GM21717 (cell line): ENCODE measurements around the gene PGGT1B.
A peak's percentile ranks its signal among the peaks of the same experiment; 100 is the strongest.

Experiments used
- ATAC-seq: cut with Tn5 transposase; IDR thresholded peaks from one replicate; pipeline ENCODE4 v1.9.1; 2021; ENCODE audit warnings: mild to moderate bottlenecking, moderate library complexity; ENCODE audit not compliant: unreplicated experiment

PGGT1B gene

DNA sequence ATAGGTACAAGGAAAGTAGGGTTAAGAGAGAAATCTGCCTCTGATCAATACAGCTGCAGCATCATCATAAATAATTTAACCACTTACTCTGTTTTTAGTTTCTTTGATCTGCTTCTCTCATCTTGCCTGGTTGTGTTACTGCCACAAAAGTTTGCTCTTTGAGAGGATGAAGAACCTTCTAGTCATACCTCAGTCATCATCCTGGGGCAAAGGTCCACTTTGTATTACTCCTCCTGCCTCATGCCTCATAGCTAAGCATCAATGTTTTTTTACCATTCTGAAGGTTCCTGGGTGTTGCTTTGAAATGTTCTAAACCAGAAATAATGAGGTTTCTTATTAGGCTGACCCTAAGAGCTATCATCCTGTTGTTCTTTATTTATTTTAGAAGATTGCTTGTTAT, 75.9 kb downstream of the PGGT1B start:
- ATAC-seq: no peak

DNA sequence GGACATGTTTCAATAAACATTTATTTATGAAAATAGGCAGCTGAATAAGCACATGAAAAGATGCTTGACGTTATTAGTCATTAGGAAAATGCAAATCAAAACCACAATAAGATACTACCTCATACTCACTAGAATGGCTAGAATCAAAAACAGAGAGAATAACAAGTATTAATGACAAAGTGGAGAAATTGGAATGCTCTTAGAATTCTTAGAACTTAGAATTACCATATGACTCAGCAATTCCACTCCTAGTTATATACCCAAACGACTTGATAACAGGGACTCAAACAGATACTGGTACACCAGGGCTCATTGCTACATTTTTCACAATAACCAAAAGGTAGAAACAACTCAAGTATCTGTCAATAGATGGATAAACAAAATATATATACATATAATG, 77.9 kb downstream of the PGGT1B start:
- ATAC-seq: no peak

DNA sequence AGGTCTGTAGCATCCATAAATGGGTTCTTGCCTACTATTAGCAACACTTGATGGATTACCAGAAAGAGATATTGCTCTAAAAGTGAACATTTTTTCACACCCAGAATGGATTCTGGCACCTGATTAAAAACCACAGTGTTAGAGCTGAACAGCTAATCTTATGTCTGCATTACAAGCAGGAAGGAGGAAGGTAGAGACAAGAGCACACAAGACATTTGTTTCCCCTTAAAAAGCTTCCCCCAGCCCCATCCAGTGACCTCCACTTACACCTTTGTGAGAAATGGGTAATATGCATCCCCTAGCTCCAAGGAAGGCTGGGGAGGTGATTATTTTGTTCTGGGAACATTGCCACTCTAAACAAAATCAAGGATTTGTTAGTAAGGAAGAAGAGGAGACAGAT, 80.9 kb downstream of the PGGT1B start:
- no peak for ATAC-seq

DNA sequence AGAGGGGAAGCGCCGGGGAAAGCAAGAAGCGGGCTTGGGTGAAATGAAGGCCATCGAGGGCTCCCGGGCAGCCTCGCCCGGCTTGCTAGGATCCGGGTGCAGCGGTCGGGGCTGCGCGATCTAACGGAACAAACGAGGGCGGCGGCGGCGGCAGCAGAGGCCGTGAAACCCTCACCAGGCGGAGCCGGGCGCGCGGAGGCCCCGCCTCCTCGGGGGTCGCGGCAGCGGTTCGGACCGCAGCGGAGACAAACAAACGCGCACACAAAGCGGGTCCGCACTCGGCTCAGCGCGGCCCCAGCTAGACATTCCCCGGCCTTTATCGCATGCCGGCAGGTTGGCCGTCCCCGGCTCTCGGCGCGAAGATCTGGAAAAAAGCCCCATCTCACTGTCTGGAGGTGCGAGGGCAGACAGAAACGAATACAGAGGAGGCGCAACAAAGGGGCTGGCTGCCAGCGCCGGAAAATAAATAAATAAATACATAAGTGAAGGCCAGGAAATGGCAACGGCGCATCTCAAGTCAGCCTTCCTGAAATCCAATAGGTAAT, 82.4 kb downstream of the PGGT1B start:
- no peak for ATAC-seq

DNA sequence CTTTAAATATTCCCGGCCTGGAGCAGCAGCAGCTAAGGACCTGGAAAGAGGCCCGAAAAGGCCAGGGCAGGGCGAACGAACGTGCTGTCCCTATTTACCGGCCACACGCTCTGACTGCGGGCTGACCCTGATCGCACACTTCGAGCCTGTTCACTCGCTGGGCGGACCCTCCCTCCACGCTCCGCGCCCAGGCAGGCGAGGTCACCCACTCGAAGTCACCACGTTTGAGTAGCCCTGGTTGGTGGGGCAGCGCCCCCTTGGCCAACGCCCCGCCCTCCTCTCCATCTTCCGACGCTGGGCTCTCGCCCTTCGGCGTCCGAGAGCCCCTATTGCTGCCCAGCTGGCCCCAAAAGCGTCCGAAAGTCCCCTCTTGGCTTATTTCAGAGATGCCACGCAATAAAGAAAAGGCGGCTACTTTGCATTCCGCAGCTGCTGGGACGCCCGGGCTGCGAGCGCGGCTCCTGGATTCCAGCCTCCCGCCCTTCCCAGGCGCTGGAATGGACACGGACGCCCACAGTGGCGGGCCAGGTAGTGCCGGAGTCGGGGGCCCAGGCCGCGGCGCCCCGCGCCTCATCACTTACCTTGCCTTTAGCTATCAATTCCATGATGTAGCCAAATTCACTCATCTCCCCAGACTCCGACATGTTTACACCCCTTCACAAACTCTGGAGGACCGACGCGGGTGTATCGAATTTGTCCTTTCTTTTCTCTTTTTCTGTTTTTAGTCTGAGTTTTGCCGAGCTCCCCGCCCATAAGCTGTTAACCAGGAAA, 83.1 kb downstream of the PGGT1B start:
- ATAC-seq: no peak

DNA sequence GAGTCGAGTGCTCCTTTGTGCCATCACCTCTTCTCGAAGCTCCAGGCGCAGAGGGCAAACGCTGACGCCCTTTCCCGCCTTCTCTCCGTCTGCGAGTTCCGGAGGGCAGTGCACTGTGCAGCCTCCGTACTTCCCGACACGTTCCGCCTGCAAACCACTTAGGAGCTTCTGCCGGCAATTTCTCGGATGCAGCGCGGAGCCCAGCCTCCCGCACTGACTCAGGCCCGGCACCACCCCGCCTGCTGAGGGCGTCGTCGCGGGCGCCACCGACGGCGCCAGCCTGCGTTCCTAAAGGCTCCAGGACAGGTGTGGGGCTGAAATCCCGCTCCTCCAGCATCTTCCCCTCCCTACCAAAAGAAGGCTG, 83.7 kb downstream of the PGGT1B start:
- no peak for ATAC-seq

DNA sequence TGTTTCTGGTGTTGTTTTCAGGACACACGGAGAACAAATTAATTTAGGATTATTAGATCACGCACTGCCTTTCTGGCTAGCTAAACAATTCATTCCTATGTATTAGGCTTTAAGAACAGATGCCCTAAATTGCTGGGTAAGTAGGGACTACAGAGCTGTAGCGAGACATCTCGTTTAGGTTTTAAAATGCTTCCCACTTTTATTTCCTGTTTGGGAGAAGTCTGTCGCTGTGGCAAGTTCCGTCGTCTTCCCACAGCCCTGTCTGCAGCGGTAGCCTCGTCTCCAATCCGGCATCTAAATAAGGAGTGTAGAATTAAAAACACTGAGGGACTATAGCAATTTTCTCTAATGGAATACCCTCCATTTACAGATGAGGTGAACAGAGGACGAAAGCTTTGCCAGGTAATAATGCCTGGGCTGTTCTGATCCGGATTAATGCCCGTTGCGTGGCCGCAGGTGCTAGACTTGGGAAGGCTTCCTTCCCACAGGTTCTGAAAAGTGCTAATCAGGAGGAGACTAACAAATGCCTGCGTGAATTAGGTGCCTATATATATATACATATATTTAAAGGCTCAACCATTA, 91.7 kb downstream of the PGGT1B start:
- ATAC-seq: no peak

DNA sequence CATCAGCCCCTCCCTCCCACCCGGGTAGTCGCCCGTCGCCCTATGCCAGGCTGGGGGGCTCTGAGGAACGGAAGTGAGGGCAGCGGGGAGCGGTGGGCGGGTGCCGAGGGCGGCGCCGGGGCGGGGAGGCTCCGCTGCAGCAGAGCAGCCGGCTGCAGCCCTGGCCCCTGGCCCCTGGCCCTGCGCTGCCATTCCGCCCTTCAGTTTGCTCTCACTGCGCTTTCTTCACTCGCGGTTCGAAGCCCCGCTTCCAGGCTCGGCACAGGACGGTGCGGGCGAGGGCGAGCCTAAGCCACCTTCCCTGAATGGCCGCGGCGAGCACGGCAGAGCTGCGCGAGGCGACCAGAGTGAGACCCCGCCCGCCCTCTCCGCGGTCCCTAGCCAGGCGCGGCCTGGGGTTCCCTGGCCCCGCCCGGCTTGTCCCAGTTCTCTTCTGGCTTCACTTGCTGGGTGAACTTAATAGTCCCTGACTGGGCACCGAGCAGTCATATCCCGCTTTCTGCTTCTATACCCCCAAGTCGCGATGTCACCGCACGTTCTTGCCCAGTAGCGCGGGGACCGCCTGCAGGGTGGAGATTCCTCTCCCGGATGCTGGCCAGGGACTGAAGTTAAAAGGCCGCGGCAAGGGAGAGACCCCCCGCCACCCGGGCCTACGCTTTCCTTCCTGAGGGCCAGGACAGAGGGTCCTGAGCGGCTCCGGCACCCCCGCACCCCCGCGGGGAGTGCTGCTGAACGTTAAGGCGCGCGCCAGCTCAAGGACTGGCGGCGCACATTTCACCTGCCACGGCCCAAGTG, 92.3 kb downstream of the PGGT1B start:
- peak; percentile 51 for ATAC-seq

DNA sequence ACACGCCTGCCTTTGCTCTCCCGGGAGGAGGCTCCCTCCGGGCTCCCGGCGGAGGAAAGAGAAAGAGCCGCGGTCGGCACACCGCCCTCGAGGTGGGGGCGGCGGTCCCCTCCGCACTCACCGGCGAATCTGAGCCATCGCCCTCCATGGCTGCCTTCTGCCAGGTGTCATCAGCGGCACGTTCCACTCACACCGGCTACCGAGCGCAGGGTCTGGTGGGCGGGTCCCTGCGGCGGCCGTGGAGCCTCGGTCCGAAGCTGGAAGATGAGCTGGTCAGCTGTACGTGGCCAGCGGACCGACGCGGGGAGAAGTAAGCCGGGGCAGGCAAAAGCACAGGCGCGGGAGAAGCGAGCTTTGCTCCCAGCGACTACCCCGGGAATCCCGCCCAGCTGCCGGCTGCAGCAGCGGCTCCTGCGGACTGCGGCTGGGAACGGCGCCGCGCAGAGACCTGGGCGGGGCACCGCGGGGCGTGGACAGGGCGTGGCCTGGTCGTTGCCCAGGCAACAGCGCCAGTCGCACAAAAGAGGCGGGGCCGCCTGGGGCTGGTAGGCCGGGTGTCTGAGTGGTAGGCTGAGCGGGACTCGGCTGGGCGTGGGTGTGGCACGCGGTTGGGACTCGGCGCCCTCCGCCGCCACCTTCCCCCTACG, 93.1 kb downstream of the PGGT1B start, which contains the start of gene TRIM36:
Gene TRIM36, minus strand, starts transcription at position 422 of the 647 bp plus-strand sequence. Its CDS starts 274 bp downstream, at position 148.
- peak; percentile 99 for ATAC-seq

DNA sequence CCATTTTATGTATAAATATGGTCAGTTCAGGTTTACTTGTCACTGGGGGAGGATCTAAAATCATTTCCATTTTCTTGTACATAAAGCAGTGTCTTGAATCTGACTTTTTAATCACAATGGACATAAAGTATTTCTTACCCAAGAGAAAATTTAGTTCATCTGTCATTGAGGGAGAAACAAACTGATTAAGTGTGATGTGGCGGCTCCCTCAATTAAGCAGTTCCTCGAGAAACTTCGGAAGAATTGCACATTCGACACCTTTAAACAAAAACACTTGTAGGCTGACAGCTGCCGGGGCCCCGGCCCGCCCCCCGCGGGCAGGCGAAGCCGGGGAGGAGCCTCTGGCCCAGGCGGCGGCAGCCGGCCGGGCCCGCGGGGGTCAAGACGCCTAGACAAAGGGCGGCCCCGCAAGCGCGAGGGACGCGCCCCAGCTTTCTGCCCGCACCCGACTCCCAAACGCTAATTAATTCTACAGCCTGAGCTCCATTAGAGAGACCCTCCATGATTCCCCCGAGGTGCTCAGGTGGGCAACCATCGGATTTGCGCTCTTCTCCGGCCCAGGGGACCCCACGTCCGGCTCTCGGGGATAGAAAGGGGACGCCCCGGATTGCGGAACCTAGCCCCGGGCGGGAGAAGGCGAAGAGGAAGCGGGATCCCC, 93.7 kb downstream of the PGGT1B start:
- ATAC-seq: peak; percentile 1

DNA sequence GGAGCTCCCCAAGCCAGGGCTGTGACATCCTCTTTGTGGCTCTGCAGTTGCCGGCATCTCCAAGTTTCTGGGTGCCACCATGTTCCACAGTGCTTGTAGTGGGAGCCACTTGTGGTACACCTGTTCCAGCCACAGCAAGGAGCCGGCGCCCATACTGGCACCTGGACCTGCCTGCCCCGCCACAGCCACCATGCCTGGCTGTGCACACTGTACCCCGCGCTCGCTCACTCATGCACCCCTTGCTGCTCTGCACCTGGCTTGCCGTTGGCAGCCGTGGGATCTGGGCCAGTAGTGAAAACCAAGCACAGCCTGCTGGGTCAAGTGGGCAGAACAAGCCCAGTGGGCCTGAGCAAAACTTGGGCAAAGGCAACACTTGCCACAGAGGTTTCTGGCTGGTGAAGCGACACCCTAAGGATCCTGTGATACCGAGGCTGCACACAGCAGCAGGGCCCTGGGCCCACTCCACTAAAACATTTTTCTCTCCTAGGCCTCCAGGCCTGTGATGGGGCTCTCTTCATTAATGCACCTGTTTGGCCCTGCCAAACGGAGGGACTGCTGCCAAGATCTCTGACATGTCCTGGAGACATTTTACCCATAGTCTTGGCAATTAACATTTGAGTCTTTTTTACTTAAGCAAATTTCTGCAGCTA, 95.8 kb downstream of the PGGT1B start:
- no peak for ATAC-seq

DNA sequence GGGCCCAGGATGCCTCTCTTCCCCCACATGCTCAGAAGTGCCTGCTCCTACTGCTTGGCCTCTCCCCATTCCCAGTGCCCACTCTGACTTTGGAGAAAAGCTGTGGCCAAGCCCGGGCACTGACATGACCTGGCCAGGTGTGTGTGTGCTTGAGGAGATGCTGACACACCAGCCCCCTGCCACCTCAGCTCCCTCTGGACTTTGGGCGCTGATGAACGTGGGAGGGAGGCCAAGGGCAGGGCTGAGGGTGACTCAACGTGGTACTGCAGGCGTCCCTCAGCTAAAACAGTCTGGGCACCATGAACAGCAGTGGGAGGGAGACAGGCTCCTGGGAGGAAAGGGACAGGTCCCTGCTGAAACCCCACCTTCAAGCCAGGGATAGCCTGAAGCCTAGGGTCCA, 96.9 kb downstream of the PGGT1B start:
- no peak for ATAC-seq

DNA sequence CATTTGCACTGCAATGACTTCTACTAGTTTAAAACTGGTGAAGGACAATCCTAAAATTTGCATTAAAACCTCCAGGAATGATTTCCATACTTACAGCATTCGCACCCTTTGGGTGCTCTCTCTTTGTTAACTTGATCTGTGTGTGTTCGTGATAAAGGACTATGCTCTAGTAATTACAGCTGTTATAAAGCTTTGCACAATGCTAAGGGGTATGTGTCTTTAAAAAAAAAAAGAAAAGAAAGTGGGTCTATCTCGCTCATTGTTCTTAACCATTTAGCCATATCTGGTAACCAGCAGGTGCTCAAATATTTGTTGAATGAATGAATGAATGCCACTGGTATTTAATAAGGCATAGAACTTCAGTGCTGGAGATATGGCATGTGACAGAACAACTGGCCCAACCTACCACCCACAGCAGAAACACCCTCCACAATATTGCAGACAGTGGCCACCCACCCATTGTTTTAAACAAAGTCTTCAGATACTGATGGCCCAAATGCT, 101.7 kb downstream of the PGGT1B start:
- ATAC-seq: no peak
